Erythroblast (primary cell): ENCODE measurements around the gene TCEA3.

Experiments
- DNase-seq, 2 experiments: peaks; one replicate each; lab custom pipeline; 2025; lab: John Stamatoyannopoulos, UW
- GATA1 ChIP-seq: IDR thresholded peaks from 2 replicates; pipeline ENCODE4 v1.6.1; 2011; ENCODE audit warnings: low read depth, mild to moderate bottlenecking, control low read depth, low read length, moderate library complexity
- POLR2A ChIP-seq: IDR thresholded peaks from 2 replicates; pipeline ENCODE4 v1.6.1; 2011; ENCODE audit warnings: mild to moderate bottlenecking, low read length

Gene TCEA3

DNA sequence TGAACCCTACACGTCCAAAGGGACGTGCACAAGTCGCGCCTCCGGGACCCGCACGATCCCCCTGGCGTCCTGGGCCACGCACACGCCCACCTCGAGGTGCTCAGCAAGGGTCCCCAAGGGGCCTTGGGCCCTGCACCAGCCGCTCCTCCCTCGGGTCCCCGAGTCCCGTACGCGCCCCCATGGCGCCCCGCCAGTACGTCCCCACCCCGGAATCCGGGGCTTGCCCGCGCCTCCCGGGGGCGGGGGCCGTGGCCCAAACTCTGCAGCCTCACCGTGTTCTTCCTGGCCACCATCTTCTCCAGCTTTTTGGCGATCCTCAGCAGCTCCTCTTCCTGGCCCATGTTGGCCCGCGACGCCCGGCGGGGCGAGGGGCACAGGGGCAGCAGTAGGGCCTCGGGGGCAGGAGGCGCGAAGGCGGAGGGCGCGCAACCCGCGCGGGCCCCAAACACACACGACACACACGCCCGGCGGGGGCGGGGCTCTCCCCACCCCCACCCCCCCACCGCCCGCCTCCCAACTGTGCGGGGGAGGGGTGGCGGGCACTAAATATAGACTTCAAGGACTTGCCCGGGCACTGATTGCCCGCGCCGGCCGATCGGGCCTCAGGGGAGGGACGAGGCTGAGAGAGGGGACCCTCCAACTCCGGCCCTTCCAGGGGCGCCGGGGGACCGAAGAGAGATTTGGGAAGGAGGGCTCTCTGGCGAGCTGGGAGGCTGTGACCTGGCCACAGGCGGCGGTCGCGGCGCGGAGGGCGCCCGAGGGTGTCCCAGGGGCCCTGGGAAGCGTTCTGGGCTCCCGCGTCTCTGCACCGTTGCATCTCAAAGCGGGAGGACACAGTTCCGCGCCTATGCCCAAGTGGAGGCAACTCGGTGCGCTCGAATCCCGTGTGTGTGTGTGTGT, at the start of gene TCEA3:
Gene TCEA3, minus strand, starts transcription at position 456 of the 900 bp plus-strand sequence. Its CDS starts 115 bp downstream, at position 341.
- no peak for DNase-seq
- TF ChIP-seq POLR2A (no peak), GATA1 (no peak)

- DNase-seq: no peak
- TF ChIP-seq GATA1 (no peak), POLR2A (no peak)
Measured at GRCh38 chr1:23473037-23473800, 48.7 kb upstream of the TCEA3 start.

GRCh38 chr1:23472351-23473036, 47.9 kb upstream of the TCEA3 start:
- no peak for DNase-seq
- TF ChIP-seq GATA1 (no peak), POLR2A (no peak)

GRCh38 chr1:23471473-23472075, 47.0 kb upstream of the TCEA3 start:
- no peak for DNase-seq
- TF ChIP-seq POLR2A: no peak
- TF ChIP-seq GATA1: no peak

DNA sequence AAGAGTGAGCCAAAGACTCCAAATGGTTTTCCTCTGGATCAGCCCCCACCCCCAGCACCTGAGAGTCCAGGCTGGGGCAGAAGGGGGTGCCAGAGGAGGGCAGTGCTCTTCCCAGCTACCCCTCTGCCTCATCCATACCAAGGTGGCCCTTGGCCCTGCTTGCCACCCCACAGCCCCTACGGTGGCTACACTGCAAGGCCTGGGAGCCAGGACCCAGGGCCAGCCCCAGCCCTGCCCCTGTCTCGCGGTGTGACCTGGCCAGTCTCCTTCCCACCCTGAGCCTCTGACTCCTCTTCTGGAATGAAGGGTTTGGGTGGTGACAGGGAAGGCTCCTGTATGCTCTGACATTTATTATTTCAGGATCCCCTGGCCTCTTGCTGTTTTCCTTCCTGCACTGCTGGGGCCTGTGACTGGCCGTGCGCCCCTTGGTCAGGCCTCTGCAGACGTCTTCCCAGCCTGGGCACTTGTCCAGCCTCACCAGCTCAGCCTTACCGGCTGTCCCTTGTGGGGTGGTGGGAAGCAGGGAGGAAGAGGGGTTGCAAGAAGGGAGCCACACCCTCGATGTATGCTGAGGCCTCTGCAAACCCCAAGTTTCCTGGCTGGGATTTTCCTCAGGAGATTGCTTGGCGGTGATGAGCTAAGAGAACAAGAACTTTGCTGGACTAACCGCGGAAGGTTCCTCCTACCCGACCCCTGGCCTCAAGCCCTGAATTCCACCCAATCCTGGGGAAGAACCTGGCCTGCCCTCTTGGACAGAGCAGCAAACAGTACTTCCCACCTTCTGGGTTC, 45.9 kb upstream of the TCEA3 start:
- TF ChIP-seq POLR2A (no peak), GATA1 (no peak)
- DNase-seq: no peak

GRCh38 chr1:23469372-23469982, 44.9 kb upstream of the TCEA3 start:
- no peak for DNase-seq
- TF ChIP-seq POLR2A (no peak), GATA1 (no peak)

- DNase-seq: no peak
- no peak for TF ChIP-seq POLR2A
Measured at GRCh38 chr1:23466423-23466989, 42.0 kb upstream of the TCEA3 start.

GRCh38 chr1:23463286-23463685, 38.7 kb upstream of the TCEA3 start:
- no peak for DNase-seq
- TF ChIP-seq GATA1 (no peak), POLR2A (no peak)

- DNase-seq: no peak
- no peak for TF ChIP-seq POLR2A
- TF ChIP-seq GATA1: no peak
Measured at GRCh38 chr1:23462766-23463165, 38.2 kb upstream of the TCEA3 start.

- no peak for TF ChIP-seq POLR2A
- no peak for TF ChIP-seq GATA1
- no peak for DNase-seq
Measured at GRCh38 chr1:23461050-23461449, 36.5 kb upstream of the TCEA3 start.

GRCh38 chr1:23460519-23460918, 36.0 kb upstream of the TCEA3 start:
- DNase-seq: no peak
- no peak for TF ChIP-seq GATA1

- no peak for DNase-seq
- TF ChIP-seq GATA1: no peak
- no peak for TF ChIP-seq POLR2A
Measured at GRCh38 chr1:23459338-23459757, 34.8 kb upstream of the TCEA3 start.
